Keratinocyte (primary cell): ENCODE data around the gene SKI. TPM values are rescaled to one million over a fixed set of nuclear protein-coding genes. Genes with fewer than 3 reads are reported as not detected.

Experiments
- DNase-seq: peaks from one replicate; pipeline ENCODE4 v3.0.0-alpha.2; 2011; ENCODE audit warnings: low read depth, missing footprints, low spot score
- FAIRE-seq: peaks from 2 replicates; lab custom pipeline; 2011; peaks lifted over from hg19 to GRCh38; lab: Jason Lieb, UNC
- H2AFZ ChIP-seq: 2 replicates; pipeline ENCODE4 v1.6.0; 2012; ENCODE audit warnings: low read length, control low read depth, inconsistent platforms; ENCODE audit not compliant: control insufficient read depth
- H3K27ac ChIP-seq: 2 replicates; pipeline ENCODE4 v1.5.1; 2011; ENCODE audit warnings: low read length; ENCODE audit not compliant: control insufficient read depth, insufficient read depth
- H3K27me3 ChIP-seq: 3 replicates; pipeline ENCODE4 v1.6.0; 2011; ENCODE audit warnings: low read length; ENCODE audit not compliant: control insufficient read depth, insufficient read depth; ENCODE audit errors: extremely low read depth
- H3K36me3 ChIP-seq, 2 experiments: 2 replicates in 1 of 2; 3 replicates in 1 of 2; pipeline ENCODE4 v1.5.1; 2011; ENCODE audit warnings: low read length in 2 of 2, mild to moderate bottlenecking in 1 of 2; ENCODE audit not compliant: control insufficient read depth in 2 of 2, insufficient read depth in 2 of 2; ENCODE audit errors: extremely low read depth in 1 of 2
- H3K4me1 ChIP-seq: 3 replicates; pipeline ENCODE4 v1.5.1; 2011; ENCODE audit warnings: low read length; ENCODE audit not compliant: control insufficient read depth, insufficient read depth; ENCODE audit errors: extremely low read depth
- H3K4me2 ChIP-seq: 3 replicates; pipeline ENCODE4 v1.6.0; 2011; ENCODE audit warnings: low read depth, low read length; ENCODE audit not compliant: control insufficient read depth, insufficient read depth; ENCODE audit errors: extremely low read depth
- H3K4me3 ChIP-seq, 3 experiments: fragments of 200-600 bp in 1 of 3; sonication (generic) in 1 of 3; 2 replicates in 2 of 3; 3 replicates in 1 of 3; pipeline ENCODE4 v1.5.1; 2011 to 2016; ENCODE audit warnings: low read length in 3 of 3, mild to moderate bottlenecking in 3 of 3, control low read depth in 2 of 3, inconsistent platforms in 1 of 3, low read depth in 1 of 3, mixed read lengths in 1 of 3, mixed run types in 1 of 3, moderate library complexity in 1 of 3; ENCODE audit not compliant: control insufficient read depth in 2 of 3, insufficient read depth in 2 of 3; ENCODE audit errors: extremely low read depth in 1 of 3
- H3K79me2 ChIP-seq: 2 replicates; pipeline ENCODE4 v1.6.0; 2012; ENCODE audit warnings: low read length; ENCODE audit not compliant: control insufficient read depth, insufficient read depth
- H3K9ac ChIP-seq: 3 replicates; pipeline ENCODE4 v1.6.0; 2011; ENCODE audit warnings: low read length; ENCODE audit not compliant: control insufficient read depth, insufficient read depth; ENCODE audit errors: extremely low read depth
- H3K9me1 ChIP-seq: 3 replicates; pipeline ENCODE4 v1.6.0; 2011; ENCODE audit warnings: low read length; ENCODE audit not compliant: control insufficient read depth, insufficient read depth; ENCODE audit errors: extremely low read depth
- H3K9me3 ChIP-seq: 2 replicates; pipeline ENCODE4 v1.5.1; 2012; ENCODE audit warnings: low read depth, low read length; ENCODE audit not compliant: control insufficient read depth
- H4K20me1 ChIP-seq: 3 replicates; pipeline ENCODE4 v1.6.0; 2011; ENCODE audit warnings: low read length; ENCODE audit not compliant: control insufficient read depth, insufficient read depth; ENCODE audit errors: extremely low read depth
- CTCF ChIP-seq, 3 experiments: IDR thresholded peaks in 1 of 3; conservative IDR thresholded peaks in 1 of 3; optimal IDR thresholded peaks in 1 of 3; 2 replicates in 2 of 3; 3 replicates in 1 of 3; pipeline versions ENCODE3 to v1.5.1; 2011; ENCODE audit warnings: low read length in 3 of 3, mild to moderate bottlenecking in 3 of 3, moderate library complexity in 2 of 3, control low read depth in 1 of 3, inconsistent platforms in 1 of 3; ENCODE audit not compliant: insufficient read depth in 2 of 3; ENCODE audit errors: extremely low read depth in 1 of 3
- EZH2 ChIP-seq: IDR thresholded peaks from one replicate; pipeline ENCODE4 v1.6.1; 2012; ENCODE audit warnings: inconsistent platforms, mild to moderate bottlenecking, low read length, moderate library complexity
- dilution Hi-C: fragments of 300-500 bp; cut with MboI; formaldehyde crosslinking; loops from one replicate; pipeline ENCODE4 v1.7.0; 2020; ENCODE audit warnings: low sequenced_read_pairs; ENCODE audit not compliant: extremely low pct_ligation_motif_present
- polyA plus RNA-seq, 5 experiments: library from polyadenylated mRNA; depleted of rRNA in 3 of 5; stranded (reverse) in 3 of 5; stranded (forward) in 1 of 5; unstranded in 1 of 5; fragments of >200 nt; gene quantifications; 1 replicate in 1 of 5; 2 replicates in 3 of 5; 3 replicates in 1 of 5; pipeline versions ENCODE4 v1.2.1 to v1.2.3, GENCODE V29; 2011 to 2012; ENCODE audit warnings: missing spikeins in 2 of 5, low read depth in 1 of 5, low replicate concordance in 1 of 5

SKI gene
- polyA plus RNA-seq, 1 donor (not counting 4 experiments of a cell fraction or from before 2014, with no cell fraction given), result 4.8 TPM

- H3K4me1 ChIP-seq, result peaks cover 33% of the 10 kb centered on the region
These were observed 1.1 kb downstream of the SKI start for GRCh38 chr1:2229037-2229864.

GRCh38 chr1:2229911-2230731 lies 2.0 kb downstream of the SKI start:
- Histone ChIP-seq H3K4me3 (peak overlapping the region; percentile 54 to 88 (median 87)), H3K27me3 (no peaks in the 10 kb centered on the region), H4K20me1 (peaks cover 52% of the 10 kb centered on the region), H3K9me1 (no peaks in the 10 kb centered on the region), H2AFZ (no peak overlapping the region), H3K9ac (peak overlapping the region; percentile 88), H3K4me1 (peaks cover 41% of the 10 kb centered on the region), H3K4me2 (peak overlapping the region; percentile 88), H3K36me3 (no peaks in the 10 kb centered on the region), H3K9me3 (no peaks in the 10 kb centered on the region), H3K79me2 (peaks cover 66% of the 10 kb centered on the region), H3K27ac (peak overlapping the region; percentile 75)
- TF ChIP-seq EZH2, result no peak
- no peak for TF ChIP-seq CTCF (optimal IDR thresholded peaks at IDR 0.05 in 1 of 3, IDR thresholded peaks at IDR 0.05 in 1 of 3, conservative IDR thresholded peaks at IDR 0.05 in 1 of 3; ENCODE audit: extremely low read depth in 1 of 3, insufficient read depth in 2 of 3, low read length in 3 of 3)
- FAIRE-seq, result no peak
- dilution Hi-C loops, result no loop called here
- DNase-seq, result no peak

More at GRCh38 chr1:2229037-2229864, 1.1 kb downstream of the SKI start:
- Histone ChIP-seq H3K9ac (peak overlapping the region; percentile 88), H3K4me2 (peak overlapping the region; percentile 88), H3K9me3 (no peaks in the 10 kb centered on the region), H3K27me3 (no peaks in the 10 kb centered on the region), H3K4me3 (peak overlapping the region; percentile 54 to 88 (median 87)), H3K79me2 (peaks cover 57% of the 10 kb centered on the region), H3K27ac (peak overlapping the region; percentile 75), H3K9me1 (no peaks in the 10 kb centered on the region), H3K36me3 (no peaks in the 10 kb centered on the region), H2AFZ (no peak overlapping the region), H4K20me1 (peaks cover 48% of the 10 kb centered on the region)
- TF ChIP-seq EZH2 (no peak), CTCF (optimal IDR thresholded peaks at IDR 0.05 in 1 of 3, IDR thresholded peaks at IDR 0.05 in 1 of 3, conservative IDR thresholded peaks at IDR 0.05 in 1 of 3; ENCODE audit: extremely low read depth in 1 of 3, insufficient read depth in 2 of 3, low read length in 3 of 3) (peak in 2 of 3 experiments; percentile 4 to 26)
- FAIRE-seq (no peak), DNase-seq (no peak)
- dilution Hi-C loops, result no loop called here
